Measurements from ENCODE around the gene LGALS12.

The LGALS12 gene

GRCh38 chr11:63505857-63506528 lies at the start of gene LGALS12:
TSS of gene LGALS12 (plus strand) at chr11:63506084. CDS start at chr11:63506459, 375 bp downstream.
- TF ChIP-seq CTCF (IDR thresholded peaks at IDR 0.05), result no peak

- no peak for TF ChIP-seq CTCF (IDR thresholded peaks at IDR 0.05)
These were observed 46.3 kb upstream of the LGALS12 start for GRCh38 chr11:63459586-63459985.

- no peak for TF ChIP-seq CTCF (IDR thresholded peaks at IDR 0.05)
These were observed 43.7 kb upstream of the LGALS12 start for GRCh38 chr11:63462137-63462536.

- no peak for TF ChIP-seq CTCF (IDR thresholded peaks at IDR 0.05)
These were observed 35.6 kb upstream of the LGALS12 start for GRCh38 chr11:63470311-63470710.

GRCh38 chr11:63472372-63472771 lies 33.5 kb upstream of the LGALS12 start:
- no peak for TF ChIP-seq CTCF (IDR thresholded peaks at IDR 0.05)

GRCh38 chr11:63476618-63477017 lies 29.3 kb upstream of the LGALS12 start:
- TF ChIP-seq CTCF (IDR thresholded peaks at IDR 0.05), result no peak

- TF ChIP-seq CTCF (IDR thresholded peaks at IDR 0.05), result peak; percentile 88
These were observed 27.0 kb upstream of the LGALS12 start for GRCh38 chr11:63478896-63479295.

GRCh38 chr11:63480039-63480438 lies 25.8 kb upstream of the LGALS12 start:
- no peak for TF ChIP-seq CTCF (IDR thresholded peaks at IDR 0.05)
